Measurements from ENCODE around the gene PLEK. TPM values are rescaled to one million over a fixed set of nuclear protein-coding genes. Genes with fewer than 3 reads are reported as not detected.

PLEK gene
- 0.94 TPM for total RNA-seq

GRCh38 chr2:68365087-68365486, at the start of gene PLEK:
Gene PLEK, plus strand, starts transcription at chr2:68365282. Its CDS starts 70 bp downstream, at chr2:68365352.

GRCh38 chr2:68319398-68320117, 45.5 kb upstream of the PLEK start, which contains the start of gene CNRIP1:
Gene CNRIP1, minus strand, starts transcription at chr2:68319949. Its CDS starts 549 bp downstream, at chr2:68319400.

Other genes starting within 250 kb of the PLEK start
- gene PNO1, start 207.4 kb upstream of the PLEK start, total RNA-seq, result 7.2 TPM
- gene PPP3R1, start 112.8 kb upstream of the PLEK start, total RNA-seq, result 59.2 TPM
- gene CNRIP1, start 45.3 kb upstream of the PLEK start, total RNA-seq, result 100 TPM
- 0.94 TPM for gene FBXO48, start 102.0 kb downstream of the PLEK start, total RNA-seq
- 7.2 TPM for gene APLF, start 102.3 kb downstream of the PLEK start, total RNA-seq